Amniotic stem cell (primary cell): ENCODE measurements around the gene RING1.

Experiments
- DNase-seq: peaks from one replicate; lab custom pipeline; 2025; lab: John Stamatoyannopoulos, UW

The RING1 gene

GRCh38 chr6:33171880-33172687, 36.2 kb upstream of the RING1 start:
- no peak for DNase-seq

GRCh38 chr6:33172688-33173534, 35.4 kb upstream of the RING1 start:
- DNase-seq = no peak

- DNase-seq = no peak
Observed at GRCh38 chr6:33173535-33174180, 34.6 kb upstream of the RING1 start.

GRCh38 chr6:33174784-33175183, 33.5 kb upstream of the RING1 start:
- DNase-seq = no peak

GRCh38 chr6:33175436-33176069, 32.7 kb upstream of the RING1 start:
- no peak for DNase-seq

GRCh38 chr6:33176906-33177305, 31.4 kb upstream of the RING1 start:
- DNase-seq = no peak

- no peak for DNase-seq
Observed at GRCh38 chr6:33177552-33178446, 30.5 kb upstream of the RING1 start.

- no peak for DNase-seq
Observed at GRCh38 chr6:33178755-33179475, 29.4 kb upstream of the RING1 start.

GRCh38 chr6:33181141-33181540, 27.2 kb upstream of the RING1 start:
- no peak for DNase-seq

GRCh38 chr6:33183071-33183683, 25.1 kb upstream of the RING1 start:
- DNase-seq = no peak

GRCh38 chr6:33185190-33185589, 23.1 kb upstream of the RING1 start:
- no peak for DNase-seq

- no peak for DNase-seq
Observed at GRCh38 chr6:33185654-33186187, 22.6 kb upstream of the RING1 start.

- no peak for DNase-seq
Observed at GRCh38 chr6:33187809-33188208, 20.5 kb upstream of the RING1 start.

- no peak for DNase-seq
Observed at GRCh38 chr6:33189164-33189563, 19.1 kb upstream of the RING1 start.

- no peak for DNase-seq
Observed at GRCh38 chr6:33189625-33190448, 18.5 kb upstream of the RING1 start.

- DNase-seq = no peak
Observed at GRCh38 chr6:33190504-33191107, 17.7 kb upstream of the RING1 start.

GRCh38 chr6:33191383-33192104, 16.8 kb upstream of the RING1 start:
- DNase-seq = no peak
